K562 (cell line): Measurements from ENCODE around the gene LACC1.

Source experiments
- CBFB ChIP-seq: sonication (generic); formaldehyde crosslinking; IDR thresholded peaks from 2 replicates; pipeline ENCODE4 v1.4.0; 2020; ENCODE audit warnings: mild to moderate bottlenecking, missing genetic modification reagents
- CSDE1 ChIP-seq, 2 experiments: fragments of 450-650 bp; IDR thresholded peaks; 2 replicates each; pipeline ENCODE4 v1.6.1; 2016; ENCODE audit warnings: mild to moderate bottlenecking in 1 of 2
- CTCF ChIP-seq, 3 experiments: IDR thresholded peaks in 2 of 3; conservative IDR thresholded peaks in 1 of 3; 2 replicates each; pipeline ENCODE4 v1.5.1; 2011 to 2012; ENCODE audit warnings: low read length in 3 of 3, mild to moderate bottlenecking in 3 of 3, control low read depth in 2 of 3, improper control_type of control experiment in 1 of 3, inconsistent platforms in 1 of 3, low read depth in 1 of 3, mixed read lengths in 1 of 3, moderate library complexity in 1 of 3; ENCODE audit not compliant: insufficient read depth in 2 of 3
- KLF10 ChIP-seq: fragments of 250-450 bp; sonication (Bioruptor Pico); IDR thresholded peaks from 2 replicates; pipeline ENCODE4 v1.6.1; 2021; ENCODE audit warnings: matching md5 sums
- USF1 ChIP-seq: sonication (generic); formaldehyde crosslinking; IDR thresholded peaks from 2 replicates; pipeline ENCODE4 v1.9.0; 2022; ENCODE audit warnings: mild to moderate bottlenecking, missing genetic modification reagents
- ZNF121 ChIP-seq: sonication (generic); formaldehyde crosslinking; conservative IDR thresholded peaks from 2 replicates; pipeline ENCODE4 v1.8.0; 2022; ENCODE audit warnings: missing genetic modification reagents
- ZNF239 ChIP-seq: fragments of 250-450 bp; sonication (Bioruptor Pico); IDR thresholded peaks from 2 replicates; pipeline ENCODE4 v1.4.0; 2020; ENCODE audit warnings: mild to moderate bottlenecking

- TF ChIP-seq CSDE1 (IDR thresholded peaks at IDR 0.05) (no peak), ZNF239 (CRISPR knock-in tag) (no peak), USF1 (CRISPR knock-in tag) (no peak), ZNF121 (CRISPR knock-in tag) (no peak), KLF10 (CRISPR knock-in tag) (no peak), CBFB (no peak), CTCF (IDR thresholded peaks at IDR 0.05 in 2 of 3, conservative IDR thresholded peaks at IDR 0.05 in 1 of 3; ENCODE audit: insufficient read depth in 2 of 3, low read depth in 1 of 3, low read length in 3 of 3) (no peak)
Measured at GRCh38 chr13:43879755-43880181, at the start of gene LACC1.
